ENCODE measurements around the gene DEPDC5.

Gene DEPDC5

DNA sequence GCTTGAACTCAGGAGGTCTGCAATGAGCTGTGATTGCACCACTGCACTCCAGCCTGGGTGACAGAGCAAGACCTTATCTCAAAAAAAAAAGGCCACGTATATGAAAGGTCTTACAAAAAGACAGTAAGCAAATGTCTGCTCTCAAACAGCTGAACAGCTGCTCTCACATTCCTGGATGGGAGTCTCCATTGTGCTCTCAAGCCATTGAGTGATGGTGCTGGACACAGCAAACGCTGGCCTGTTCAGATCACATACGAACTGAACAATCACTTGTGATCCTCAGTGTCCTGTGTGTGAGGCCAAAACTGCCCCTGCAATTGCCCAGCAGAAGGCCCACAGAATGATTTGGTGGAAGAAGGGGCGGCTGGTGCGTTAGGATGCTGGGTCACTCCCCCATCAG, 156.2 kb downstream of the DEPDC5 start:
- H4K20me1 ChIP-seq (ENCODE audit: insufficient read depth, low read length): no peaks in the 10 kb centered on the region
- no peak for DNase-seq
- H3K4me2 ChIP-seq (ENCODE audit: insufficient read depth, low read length): no peak overlapping the region
- H2AFZ ChIP-seq (ENCODE audit: low read depth, low read length): no peak overlapping the region
- no peak for ATAC-seq (ENCODE audit: insufficient read depth, low read depth)
- TF ChIP-seq CTCF (IDR thresholded peaks at IDR 0.05; ENCODE audit: borderline replicate concordance, extremely low read depth, low read length, poor library complexity, severe bottlenecking): no peak
- no peak for TF ChIP-seq EZH2 (IDR thresholded peaks at IDR 0.05; ENCODE audit: borderline replicate concordance, low read depth, low read length, severe bottlenecking)
- H3K79me2 ChIP-seq (ENCODE audit: insufficient read depth, low read length): no peaks in the 10 kb centered on the region
- no peak overlapping the region for H3K27ac ChIP-seq (ENCODE audit: low read length)
- H3K36me3 ChIP-seq (ENCODE audit: insufficient read depth, low read length): peaks cover 25% of the 10 kb centered on the region
- H3K4me3 ChIP-seq (ENCODE audit: low read depth in 1 of 2, low read length in 2 of 2): no peak overlapping the region
- no peak overlapping the region for H3K9ac ChIP-seq (ENCODE audit: low read depth, low read length)
- H3K27me3 ChIP-seq (ENCODE audit: insufficient read depth, low read length, poor library complexity): no peaks in the 10 kb centered on the region
- H3K9me3 ChIP-seq (ENCODE audit: insufficient read depth, low read length, severe bottlenecking): no peaks in the 10 kb centered on the region
- H3K4me1 ChIP-seq (ENCODE audit: insufficient read depth, low read length): no peaks in the 10 kb centered on the region

GRCh38 chr22:31911565-31912406, 158.0 kb downstream of the DEPDC5 start:
- TF ChIP-seq CTCF (IDR thresholded peaks at IDR 0.05; ENCODE audit: borderline replicate concordance, extremely low read depth, low read length, poor library complexity, severe bottlenecking) (no peak), EZH2 (IDR thresholded peaks at IDR 0.05; ENCODE audit: borderline replicate concordance, low read depth, low read length, severe bottlenecking) (no peak)
- Histone ChIP-seq H3K4me3 (ENCODE audit: low read depth in 1 of 2, low read length in 2 of 2) (no peak overlapping the region), H3K4me2 (ENCODE audit: insufficient read depth, low read length) (no peak overlapping the region), H3K79me2 (ENCODE audit: insufficient read depth, low read length) (no peaks in the 10 kb centered on the region), H3K4me1 (ENCODE audit: insufficient read depth, low read length) (no peaks in the 10 kb centered on the region), H3K9ac (ENCODE audit: low read depth, low read length) (no peak overlapping the region), H3K9me3 (ENCODE audit: insufficient read depth, low read length, severe bottlenecking) (no peaks in the 10 kb centered on the region), H2AFZ (ENCODE audit: low read depth, low read length) (no peak overlapping the region), H3K36me3 (ENCODE audit: insufficient read depth, low read length) (peaks cover 10% of the 10 kb centered on the region), H3K27ac (ENCODE audit: low read length) (no peak overlapping the region), H3K27me3 (ENCODE audit: insufficient read depth, low read length, poor library complexity) (no peaks in the 10 kb centered on the region), H4K20me1 (ENCODE audit: insufficient read depth, low read length) (no peaks in the 10 kb centered on the region)
- DNase-seq: no peak
- ATAC-seq (ENCODE audit: insufficient read depth, low read depth): no peak

DNA sequence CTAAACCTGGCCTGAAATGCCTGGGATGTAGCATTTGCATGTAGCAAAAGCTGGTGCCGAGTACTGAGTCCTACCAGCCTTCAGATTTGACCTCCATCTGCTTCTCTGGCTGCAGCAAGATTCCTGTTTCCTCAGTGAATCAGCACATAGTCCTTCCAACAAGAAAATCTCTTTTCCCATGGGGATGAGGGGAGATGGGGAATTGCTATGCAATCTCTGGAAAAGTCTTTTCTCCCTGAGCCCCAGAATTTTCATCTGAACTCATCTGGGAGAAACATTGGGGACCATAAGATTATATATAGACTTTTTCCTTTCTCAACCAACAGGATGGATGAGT, 158.6 kb downstream of the DEPDC5 start:
- H3K27me3 ChIP-seq (ENCODE audit: insufficient read depth, low read length, poor library complexity): no peaks in the 10 kb centered on the region
- no peak overlapping the region for H2AFZ ChIP-seq (ENCODE audit: low read depth, low read length)
- no peaks in the 10 kb centered on the region for H3K79me2 ChIP-seq (ENCODE audit: insufficient read depth, low read length)
- peaks cover 7% of the 10 kb centered on the region for H3K36me3 ChIP-seq (ENCODE audit: insufficient read depth, low read length)
- H3K27ac ChIP-seq (ENCODE audit: low read length): no peak overlapping the region
- no peak for DNase-seq
- H3K9me3 ChIP-seq (ENCODE audit: insufficient read depth, low read length, severe bottlenecking): no peaks in the 10 kb centered on the region
- no peaks in the 10 kb centered on the region for H4K20me1 ChIP-seq (ENCODE audit: insufficient read depth, low read length)
- no peak overlapping the region for H3K4me2 ChIP-seq (ENCODE audit: insufficient read depth, low read length)
- no peaks in the 10 kb centered on the region for H3K4me1 ChIP-seq (ENCODE audit: insufficient read depth, low read length)
- TF ChIP-seq CTCF (IDR thresholded peaks at IDR 0.05; ENCODE audit: borderline replicate concordance, extremely low read depth, low read length, poor library complexity, severe bottlenecking): no peak
- no peak for TF ChIP-seq EZH2 (IDR thresholded peaks at IDR 0.05; ENCODE audit: borderline replicate concordance, low read depth, low read length, severe bottlenecking)
- no peak for ATAC-seq (ENCODE audit: insufficient read depth, low read depth)
- no peak overlapping the region for H3K9ac ChIP-seq (ENCODE audit: low read depth, low read length)
- no peak overlapping the region for H3K4me3 ChIP-seq (ENCODE audit: low read depth in 1 of 2, low read length in 2 of 2)

All from DND-41 (cell line).